ENCODE data around the gene ICA1L.

The ICA1L gene

DNA sequence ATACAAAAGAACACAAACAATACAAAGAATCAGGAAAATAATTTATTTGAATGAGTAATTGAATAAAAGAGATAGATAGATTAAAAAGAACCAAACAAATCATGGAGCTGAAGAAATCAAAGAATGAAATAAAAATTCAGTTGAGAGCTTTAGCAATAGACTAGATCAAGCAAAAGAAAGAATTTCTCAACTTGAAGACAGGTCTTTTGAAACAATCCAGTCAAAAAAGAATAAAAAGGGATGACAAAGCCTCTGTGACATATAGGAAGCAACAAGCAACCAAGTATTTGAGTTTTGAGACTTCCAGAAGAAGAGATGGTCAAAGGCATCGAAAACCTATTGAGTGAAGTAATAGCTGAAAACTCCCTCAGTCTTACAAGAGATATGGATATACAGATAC is 128.0 kb downstream of the ICA1L start:
- DNase-seq (ENCODE audit: low read depth in 3 of 3), result no peak

DNA sequence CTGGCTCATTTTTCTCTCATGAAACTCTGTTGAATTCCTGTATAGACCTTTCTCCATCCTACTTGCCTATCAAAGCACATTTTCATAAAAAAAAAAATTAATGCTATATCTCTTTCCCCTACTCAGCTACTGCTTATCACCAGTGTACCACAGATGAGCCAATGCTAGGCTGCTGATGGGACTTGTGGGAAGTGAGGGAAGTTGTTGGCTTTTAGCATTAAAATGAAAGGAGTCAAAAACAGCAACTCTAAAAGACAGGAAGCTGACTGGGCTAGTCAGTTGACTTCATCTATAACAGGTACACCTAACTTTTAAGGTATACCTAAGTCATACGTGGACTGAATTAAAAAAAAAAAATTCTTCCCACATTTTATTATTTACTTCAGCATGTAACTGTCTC is 134.7 kb downstream of the ICA1L start:
- no peak for DNase-seq (ENCODE audit: low read depth in 3 of 3)

DNA sequence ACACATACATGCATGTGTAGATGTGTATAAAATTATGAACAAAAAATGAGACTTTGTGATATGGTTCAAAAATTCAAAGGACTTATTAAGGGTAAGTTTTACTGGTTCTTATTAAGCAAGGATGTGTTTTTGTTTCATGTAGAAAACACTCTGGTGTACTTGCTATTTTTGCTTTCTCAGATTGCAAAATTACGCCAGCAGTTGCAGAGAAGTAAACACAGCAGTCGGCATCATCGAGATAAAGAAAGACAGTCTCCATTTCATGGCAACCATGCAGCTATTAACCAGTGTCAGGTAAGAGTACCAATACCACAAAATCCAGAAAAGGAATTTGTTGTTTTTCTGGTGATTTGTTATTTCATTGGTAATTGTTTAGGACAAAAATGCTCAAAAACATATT is 145.5 kb downstream of the ICA1L start:
- DNase-seq (ENCODE audit: low read depth in 3 of 3), result no peak

DNA sequence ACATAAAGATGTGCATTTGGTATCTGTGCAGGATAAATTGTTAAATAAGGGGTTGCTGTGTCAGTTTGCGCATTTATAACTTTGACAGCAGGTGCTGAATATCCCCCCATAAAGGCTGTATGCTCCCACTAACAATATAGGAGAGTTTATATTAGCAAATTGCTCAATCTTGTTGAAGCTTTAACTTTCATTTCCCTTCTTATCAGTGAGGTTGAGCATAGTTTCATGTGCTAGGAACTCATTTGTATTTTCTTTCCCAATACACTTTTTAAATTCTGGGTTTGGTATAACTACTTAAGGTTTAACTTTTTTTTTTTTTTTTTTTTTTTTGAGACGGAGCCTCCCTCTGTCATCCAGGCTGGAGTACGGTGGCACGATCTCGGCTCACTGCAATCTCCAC is 147.8 kb downstream of the ICA1L start:
- no peak for DNase-seq (ENCODE audit: low read depth in 3 of 3)

All from stimulated activated CD4-positive, alpha-beta T cell treated with anti-CD3 and anti-CD28 coated beads, TNF-alpha, amount 100 ng/mL, for 4 hours (primary cell).